Activated B cell treated with CpG ODN at 0.5 μM for 24 hours (primary cell): Measurements from ENCODE around the gene CSN1S1. TPM values are rescaled to one million over a fixed set of nuclear protein-coding genes. Genes with fewer than 3 reads are reported as not detected.

Experiments
- ATAC-seq: fragments of 200-7000 bp; cut with Tn5 transposase; one replicate; pipeline ENCODE4 v1.10.0; 2021; ENCODE audit warnings: low read depth, mild to moderate bottlenecking, moderate library complexity
- CTCF ChIA-PET: fragments of 350-600 bp; sonication (Branson Sonifier 250); formaldehyde crosslinking; loops from one replicate; lab custom pipeline; 2021; ENCODE audit warnings: antibody characterized with exemption; lab: Charles Lee
- POLR2A ChIA-PET: fragments of 350-600 bp; sonication (Branson Sonifier 250); formaldehyde crosslinking; loops from one replicate; lab custom pipeline; 2021; ENCODE audit warnings: antibody characterized with exemption; lab: Charles Lee
- DNase-seq: peaks from one replicate; pipeline ENCODE4 v3.0.0; 2022
- H3K27ac Mint-ChIP-seq: one replicate; pipeline ENCODE4 v1.8.0; 2020; ENCODE audit warnings: mixed read lengths
- H3K27me3 Mint-ChIP-seq: one replicate; pipeline ENCODE4 v1.8.0; 2021; ENCODE audit warnings: mixed read lengths
- H3K36me3 Mint-ChIP-seq: one replicate; pipeline ENCODE4 v1.8.0; 2021; ENCODE audit warnings: low read depth, mixed read lengths
- H3K4me1 Mint-ChIP-seq: one replicate; pipeline ENCODE4 v1.8.0; 2021; ENCODE audit warnings: mixed read lengths
- H3K4me3 Mint-ChIP-seq: one replicate; pipeline ENCODE4 v1.8.0; 2020; ENCODE audit warnings: mild to moderate bottlenecking, mixed read lengths
- H3K9me3 Mint-ChIP-seq: one replicate; pipeline ENCODE4 v1.8.0; 2020; ENCODE audit warnings: mixed read lengths
- intact Hi-C: fragments of 100-400 bp; cut with micrococcal nuclease; formaldehyde crosslinking; loops from one replicate; pipeline ENCODE4 v1.15.1; 2024
- total RNA-seq: library from RNA; stranded (reverse); gene quantifications from 2 replicates; pipeline ENCODE4 v1.2.3, GENCODE V29; 2022
- TF ChIP-seq, protein P1 (sequence below): fragments of 200-600 bp; IDR thresholded peaks from one replicate; pipeline ENCODE4 v1.8.0; 2022; ENCODE audit warnings: antibody characterized with exemption, mild to moderate bottlenecking

CSN1S1 gene
- total RNA-seq, 1 donor from 2014 or later: not detected

DNA sequence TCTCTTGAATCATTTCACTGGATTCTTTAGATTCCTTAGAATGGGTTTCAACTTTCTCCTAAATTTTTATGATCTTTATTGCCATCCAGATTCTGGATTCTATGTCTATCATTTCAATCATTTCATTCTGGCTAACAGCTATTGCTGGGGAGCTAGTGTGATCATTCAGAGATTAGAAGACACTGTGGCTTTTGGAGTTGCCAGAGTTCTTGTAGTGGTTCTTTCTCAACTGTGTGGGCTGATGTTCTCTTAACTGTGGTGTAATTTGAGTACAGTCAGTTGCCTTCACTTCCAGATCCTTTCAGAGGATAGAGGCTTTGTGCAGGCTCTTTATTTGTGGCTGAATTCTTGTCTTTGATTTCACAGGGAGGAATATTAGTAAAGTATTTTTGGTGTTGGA, 46.7 kb downstream of the CSN1S1 start:
- CTCF ChIA-PET: no interaction called here
- intact Hi-C loops: no loop called here

DNA sequence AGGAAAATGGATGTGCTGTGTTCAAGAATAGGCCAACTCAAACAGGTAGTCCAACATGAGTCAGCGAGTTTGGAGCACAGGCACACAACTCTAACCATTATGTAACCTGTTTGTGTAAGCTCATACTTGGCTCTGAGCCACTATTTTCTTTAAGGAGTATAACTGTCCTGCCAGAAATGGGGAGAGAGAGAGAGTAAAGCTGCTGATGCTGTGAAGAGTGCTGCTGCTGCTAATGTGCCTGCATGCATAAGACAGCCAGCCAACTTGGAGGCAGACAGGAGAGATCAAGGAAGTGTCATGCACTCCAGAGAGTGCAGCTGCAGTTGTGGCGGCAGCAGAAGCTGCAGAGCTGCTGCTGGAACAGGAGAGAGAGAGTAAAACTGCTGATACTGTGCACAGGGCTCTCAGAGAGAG, 53.2 kb downstream of the CSN1S1 start:
- H3K9me3 Mint-ChIP-seq: no peaks in the 10 kb centered on the region
- no peak overlapping the region for H3K4me3 Mint-ChIP-seq
- ATAC-seq: no peak
- no peaks in the 10 kb centered on the region for H3K27me3 Mint-ChIP-seq
- TF ChIP-seq, protein P1, sequence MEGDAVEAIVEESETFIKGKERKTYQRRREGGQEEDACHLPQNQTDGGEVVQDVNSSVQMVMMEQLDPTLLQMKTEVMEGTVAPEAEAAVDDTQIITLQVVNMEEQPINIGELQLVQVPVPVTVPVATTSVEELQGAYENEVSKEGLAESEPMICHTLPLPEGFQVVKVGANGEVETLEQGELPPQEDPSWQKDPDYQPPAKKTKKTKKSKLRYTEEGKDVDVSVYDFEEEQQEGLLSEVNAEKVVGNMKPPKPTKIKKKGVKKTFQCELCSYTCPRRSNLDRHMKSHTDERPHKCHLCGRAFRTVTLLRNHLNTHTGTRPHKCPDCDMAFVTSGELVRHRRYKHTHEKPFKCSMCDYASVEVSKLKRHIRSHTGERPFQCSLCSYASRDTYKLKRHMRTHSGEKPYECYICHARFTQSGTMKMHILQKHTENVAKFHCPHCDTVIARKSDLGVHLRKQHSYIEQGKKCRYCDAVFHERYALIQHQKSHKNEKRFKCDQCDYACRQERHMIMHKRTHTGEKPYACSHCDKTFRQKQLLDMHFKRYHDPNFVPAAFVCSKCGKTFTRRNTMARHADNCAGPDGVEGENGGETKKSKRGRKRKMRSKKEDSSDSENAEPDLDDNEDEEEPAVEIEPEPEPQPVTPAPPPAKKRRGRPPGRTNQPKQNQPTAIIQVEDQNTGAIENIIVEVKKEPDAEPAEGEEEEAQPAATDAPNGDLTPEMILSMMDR: no peak
- CTCF ChIA-PET: no interaction called here
- no peaks in the 10 kb centered on the region for H3K36me3 Mint-ChIP-seq
- H3K27ac Mint-ChIP-seq: no peak overlapping the region
- H3K4me1 Mint-ChIP-seq: no peaks in the 10 kb centered on the region
- no peak for DNase-seq
- intact Hi-C loops: no loop called here
- POLR2A ChIA-PET: no interaction called here

More for the DNA sequence above, 46.7 kb downstream of the CSN1S1 start:
- ATAC-seq (no peak), DNase-seq (no peak)
- TF ChIP-seq, protein P1: no peak
- no peak overlapping the region for H3K27ac Mint-ChIP-seq
- H3K27me3 Mint-ChIP-seq: no peaks in the 10 kb centered on the region
- no peaks in the 10 kb centered on the region for H3K9me3 Mint-ChIP-seq
- POLR2A ChIA-PET: no interaction called here
- H3K4me3 Mint-ChIP-seq: no peak overlapping the region
- no peaks in the 10 kb centered on the region for H3K36me3 Mint-ChIP-seq
- no peaks in the 10 kb centered on the region for H3K4me1 Mint-ChIP-seq

DNA sequence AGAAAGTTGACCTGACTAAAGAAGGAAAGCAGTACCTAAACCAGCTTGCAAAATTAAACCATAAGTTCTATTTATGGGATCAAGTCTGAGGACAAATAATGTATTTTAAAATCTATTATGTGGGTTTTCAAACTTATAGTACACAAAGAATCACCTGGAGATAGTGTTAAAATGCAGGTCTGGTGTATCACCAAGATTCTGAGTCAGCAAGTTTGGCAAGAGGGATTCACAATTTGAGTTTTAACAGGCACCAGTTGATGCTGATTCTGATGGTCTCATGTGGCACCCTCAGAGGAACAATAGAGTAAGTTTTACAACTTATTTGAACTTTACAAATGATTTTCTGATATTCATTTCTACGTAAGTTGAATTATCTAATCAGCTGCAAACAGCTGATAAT, 55.8 kb downstream of the CSN1S1 start:
- Mint-ChIP-seq H3K9me3 (no peaks in the 10 kb centered on the region), H3K4me1 (no peaks in the 10 kb centered on the region), H3K4me3 (no peak overlapping the region), H3K36me3 (no peaks in the 10 kb centered on the region), H3K27ac (no peak overlapping the region), H3K27me3 (no peaks in the 10 kb centered on the region)
- TF ChIP-seq, protein P1: no peak
- no peak for ATAC-seq
- POLR2A ChIA-PET: no interaction called here
- intact Hi-C loops: no loop called here
- CTCF ChIA-PET: no interaction called here
- DNase-seq: no peak

DNA sequence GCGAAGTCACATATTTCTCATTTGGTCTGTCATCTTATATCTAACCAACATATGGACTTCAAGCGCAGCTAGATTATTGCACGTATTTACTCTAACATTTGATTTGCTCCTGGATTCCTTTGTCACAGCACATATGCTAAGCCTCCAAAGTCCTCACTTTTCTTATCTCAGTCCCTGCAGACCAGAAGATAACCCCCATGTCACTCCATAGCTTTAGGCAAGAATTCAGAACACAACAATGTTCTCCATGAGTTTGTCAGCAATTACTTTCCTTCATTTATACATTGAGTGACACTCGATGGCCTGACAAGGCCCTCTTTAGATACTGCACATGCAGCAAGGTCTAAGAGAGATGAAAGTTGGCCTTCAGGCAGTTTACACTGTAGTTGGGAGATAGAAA, 60.1 kb downstream of the CSN1S1 start:
- intact Hi-C loops: no loop called here
- H3K27ac Mint-ChIP-seq: no peak overlapping the region
- no peaks in the 10 kb centered on the region for H3K27me3 Mint-ChIP-seq
- TF ChIP-seq, protein P1: no peak
- ChIA-PET CTCF (no interaction called here), POLR2A (no interaction called here)
- H3K4me1 Mint-ChIP-seq: no peaks in the 10 kb centered on the region
- ATAC-seq (no peak), DNase-seq (no peak)
- H3K9me3 Mint-ChIP-seq: no peaks in the 10 kb centered on the region
- H3K4me3 Mint-ChIP-seq: no peak overlapping the region
- no peaks in the 10 kb centered on the region for H3K36me3 Mint-ChIP-seq

DNA sequence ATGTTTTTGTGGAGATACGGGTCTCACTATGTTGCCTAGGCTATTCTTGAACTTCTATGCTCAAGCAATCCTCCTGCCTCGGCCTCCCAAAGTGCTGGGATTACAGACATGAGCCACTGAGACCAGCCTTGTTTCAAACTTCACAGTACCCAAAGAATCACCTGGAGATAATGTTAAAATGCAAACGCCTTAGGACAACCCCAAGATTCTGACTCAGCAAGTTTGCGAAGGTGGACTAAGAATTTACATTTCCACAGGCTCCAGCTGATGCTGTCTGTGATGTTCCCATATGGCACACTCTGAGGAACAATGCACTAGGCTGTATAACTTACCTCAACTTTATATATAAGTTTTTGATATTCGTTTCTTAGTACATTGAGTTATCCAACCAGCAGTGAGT, 63.9 kb downstream of the CSN1S1 start:
- ATAC-seq (no peak), DNase-seq (no peak)
- TF ChIP-seq, protein P1: no peak
- Mint-ChIP-seq H3K9me3 (no peaks in the 10 kb centered on the region), H3K36me3 (no peaks in the 10 kb centered on the region), H3K27me3 (no peaks in the 10 kb centered on the region), H3K27ac (no peak overlapping the region), H3K4me3 (no peak overlapping the region), H3K4me1 (no peaks in the 10 kb centered on the region)
- ChIA-PET POLR2A (no interaction called here), CTCF (no interaction called here)
- intact Hi-C loops: no loop called here
